ENCODE data around the gene SMARCA4.
A peak's percentile ranks its signal among the peaks of the same experiment; 100 is the strongest.

SMARCA4 gene

DNA sequence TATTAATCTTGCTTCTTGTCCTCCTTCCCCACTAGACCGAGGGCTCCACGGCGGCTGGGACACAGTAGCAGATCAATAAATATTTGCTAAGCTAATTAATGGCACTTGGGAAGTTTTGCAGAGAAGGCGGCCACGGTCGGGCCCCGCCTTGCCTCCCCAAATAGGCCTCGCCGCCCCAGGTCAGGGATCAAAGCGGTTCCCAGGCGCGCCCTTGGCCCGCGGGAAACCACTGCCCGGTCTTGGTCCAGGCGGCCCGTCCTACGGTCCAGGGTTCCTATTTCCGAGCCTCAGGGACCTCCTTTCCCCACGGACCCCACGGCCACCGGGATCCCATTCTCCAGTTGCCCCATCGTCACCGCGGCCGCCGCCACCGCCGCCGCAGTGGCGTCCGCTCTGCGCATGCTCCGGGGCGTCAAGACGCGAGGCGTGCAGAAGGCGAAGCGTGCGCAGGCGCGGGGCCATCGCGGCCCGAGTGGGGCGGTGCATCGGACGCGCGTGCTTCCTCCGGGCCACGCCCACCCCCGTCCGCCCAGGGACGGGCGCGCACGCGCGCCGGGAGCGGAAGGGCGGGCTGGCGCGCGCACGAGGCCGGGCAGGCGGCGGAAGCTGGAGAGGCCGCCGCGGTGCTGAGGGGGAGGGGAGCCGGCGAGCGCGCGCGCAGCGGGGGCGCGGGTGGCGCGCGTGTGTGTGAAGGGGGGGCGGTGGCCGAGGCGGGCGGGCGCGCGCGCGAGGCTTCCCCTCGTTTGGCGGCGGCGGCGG is at the start of gene SMARCA4:
Gene SMARCA4, plus strand, starts transcription at position 717 of the 759 bp plus-strand sequence. CDS start 23,122 bp downstream, outside the sequence.
- DNase-seq: peak in 55 of 56 donors; percentile 56 to 98 (median 91)

DNA sequence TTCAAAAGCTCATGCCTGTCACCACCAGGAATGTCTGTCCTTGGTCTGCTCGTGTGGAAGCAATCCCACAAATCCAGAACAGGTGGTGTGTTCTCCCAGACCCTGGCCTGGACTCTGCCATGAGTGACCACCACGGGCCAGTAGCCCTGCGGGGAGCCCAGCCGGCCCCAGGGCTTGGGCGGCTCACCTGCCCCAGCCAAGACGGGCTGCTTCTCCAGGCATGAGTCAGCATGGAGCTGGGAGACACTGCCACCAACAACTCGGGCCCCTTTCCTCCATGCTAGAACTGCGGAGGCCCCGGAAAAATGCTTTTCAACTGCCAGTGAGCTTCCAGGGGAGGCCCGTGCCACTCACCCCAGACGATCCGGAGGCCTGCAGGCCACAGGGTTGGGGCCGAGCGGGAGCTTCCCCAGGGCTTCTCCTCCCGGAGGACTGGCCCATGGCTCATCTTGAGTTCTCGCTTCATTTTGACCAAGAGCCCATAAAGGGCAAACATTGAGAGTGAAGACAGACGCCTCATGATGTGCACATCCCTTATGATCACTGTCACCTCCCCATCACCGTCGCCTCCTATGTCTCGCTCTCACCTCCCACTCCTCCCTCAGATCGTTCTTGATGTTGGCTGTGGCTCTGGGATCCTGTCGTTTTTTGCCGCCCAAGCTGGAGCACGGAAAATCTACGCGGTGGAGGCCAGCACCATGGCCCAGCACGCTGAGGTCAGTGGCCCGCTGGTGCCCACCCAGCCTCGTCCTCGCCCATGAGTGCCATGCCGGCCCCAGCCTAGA is 49.1 kb upstream of the SMARCA4 start:
- no peak for DNase-seq

DNA sequence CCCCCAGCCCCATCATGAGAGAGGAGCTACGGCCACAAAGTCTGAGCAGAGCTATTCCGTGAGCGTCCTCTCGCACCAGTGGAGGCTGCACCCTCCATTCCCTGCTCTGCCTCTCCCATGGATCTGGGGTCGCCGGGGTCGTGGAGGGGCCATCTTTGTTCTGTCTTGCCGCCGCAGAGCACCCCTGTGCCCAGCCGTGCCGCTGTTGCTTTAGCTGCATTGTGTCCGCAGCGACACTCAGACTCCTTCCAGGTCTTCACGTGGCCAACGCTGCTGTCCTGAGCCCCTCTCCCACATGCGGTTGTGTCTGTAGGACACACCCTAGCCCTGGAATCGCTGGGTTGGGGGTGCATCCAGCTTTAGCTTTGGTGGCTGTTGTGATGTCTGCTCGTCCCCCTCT is 48.2 kb upstream of the SMARCA4 start:
- no peak for DNase-seq

DNA sequence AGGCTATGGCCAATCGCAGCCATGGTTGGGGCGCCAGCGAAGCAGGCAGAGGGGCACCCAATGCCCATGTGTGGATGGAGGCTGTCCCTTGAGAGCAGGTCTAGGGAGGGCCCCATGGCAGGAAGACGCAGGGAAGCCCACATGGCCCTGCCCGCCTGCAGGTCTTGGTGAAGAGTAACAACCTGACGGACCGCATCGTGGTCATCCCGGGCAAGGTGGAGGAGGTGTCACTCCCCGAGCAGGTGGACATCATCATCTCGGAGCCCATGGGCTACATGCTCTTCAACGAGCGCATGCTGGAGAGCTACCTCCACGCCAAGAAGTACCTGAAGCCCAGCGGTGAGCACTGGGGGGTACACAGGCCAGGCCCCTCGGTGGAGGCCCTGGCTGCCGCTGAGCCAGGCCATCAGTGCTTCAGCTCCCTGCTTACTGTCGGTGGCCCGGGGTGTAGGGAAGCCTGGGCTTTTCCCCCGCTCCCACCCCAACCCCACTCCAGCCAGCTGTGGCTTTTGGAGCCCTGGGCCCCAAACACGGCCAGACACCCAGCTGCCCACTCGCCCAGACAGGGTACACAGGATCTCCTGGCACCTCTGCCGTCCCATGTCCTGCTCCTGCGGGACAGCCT is 47.0 kb upstream of the SMARCA4 start:
- DNase-seq: no peak

DNA sequence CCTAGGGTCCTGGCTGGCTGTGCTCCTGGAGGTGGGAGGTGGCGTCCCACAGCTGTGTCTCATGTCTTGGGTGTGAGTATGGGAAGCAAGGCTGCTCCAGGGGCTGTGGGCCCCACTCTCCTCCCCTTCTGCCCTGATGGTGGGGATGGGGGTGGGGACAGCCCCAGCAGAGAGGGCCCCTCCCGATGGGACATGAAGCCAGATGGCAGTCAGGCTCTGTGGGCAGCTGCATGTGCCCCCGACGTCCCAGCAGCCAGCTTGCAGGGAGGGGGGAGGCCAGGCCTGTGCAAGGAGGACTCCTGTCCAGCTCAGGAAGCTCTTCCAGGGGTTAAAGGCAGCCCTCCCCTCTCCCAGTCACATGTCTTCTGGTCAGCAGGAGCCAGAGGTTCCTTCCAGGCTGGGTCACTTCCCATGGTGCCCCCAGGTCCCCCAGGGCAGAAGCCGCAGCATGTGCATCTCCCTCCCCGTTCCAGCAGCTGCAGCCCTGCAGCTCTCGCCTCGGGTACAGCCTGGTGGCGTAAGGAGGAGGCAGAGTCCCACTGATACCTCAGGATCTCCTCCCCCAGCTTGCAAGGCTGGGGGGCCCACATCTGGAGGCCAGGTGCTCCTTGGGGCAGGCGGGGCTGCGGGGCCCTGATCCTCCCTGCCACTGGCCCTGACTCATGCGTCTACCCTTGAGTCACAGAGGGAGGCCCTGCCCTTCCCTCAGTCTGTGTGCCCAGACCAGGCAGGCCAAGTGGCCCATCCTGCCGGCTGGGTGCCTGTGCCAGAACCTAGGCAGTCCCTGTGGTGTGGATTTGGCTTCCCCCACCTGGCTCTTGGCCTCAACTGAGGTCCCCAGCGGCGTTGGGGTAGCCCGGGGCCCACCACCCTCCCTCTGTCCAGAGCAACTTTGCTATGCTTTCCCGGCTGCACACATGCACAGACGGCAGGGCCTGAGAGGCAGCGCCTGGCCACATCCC is 45.4 kb upstream of the SMARCA4 start:
- no peak for DNase-seq

- no peak for DNase-seq
Observed at GRCh38 chr19:10916602-10917001, 44.2 kb upstream of the SMARCA4 start.

DNA sequence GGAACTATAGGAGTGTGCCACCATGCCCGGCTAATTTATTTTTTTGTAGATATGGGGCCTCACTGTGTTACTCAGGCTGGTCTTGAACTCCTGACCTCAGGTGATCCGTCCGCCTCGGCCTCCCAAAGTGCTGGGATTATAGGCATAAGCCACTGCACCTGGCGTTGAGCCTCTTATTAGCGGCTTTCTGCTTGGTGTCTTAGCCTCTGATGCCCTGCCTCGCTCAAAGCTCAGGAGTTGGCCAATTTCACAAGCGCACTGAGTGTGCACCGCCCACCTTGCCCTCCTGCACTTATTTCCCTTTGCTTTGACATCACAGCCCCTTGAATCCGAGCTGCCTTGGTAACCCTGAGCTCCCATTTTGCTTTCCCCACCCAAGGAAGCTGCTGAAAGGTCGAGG is 42.5 kb upstream of the SMARCA4 start:
- no peak for DNase-seq

DNA sequence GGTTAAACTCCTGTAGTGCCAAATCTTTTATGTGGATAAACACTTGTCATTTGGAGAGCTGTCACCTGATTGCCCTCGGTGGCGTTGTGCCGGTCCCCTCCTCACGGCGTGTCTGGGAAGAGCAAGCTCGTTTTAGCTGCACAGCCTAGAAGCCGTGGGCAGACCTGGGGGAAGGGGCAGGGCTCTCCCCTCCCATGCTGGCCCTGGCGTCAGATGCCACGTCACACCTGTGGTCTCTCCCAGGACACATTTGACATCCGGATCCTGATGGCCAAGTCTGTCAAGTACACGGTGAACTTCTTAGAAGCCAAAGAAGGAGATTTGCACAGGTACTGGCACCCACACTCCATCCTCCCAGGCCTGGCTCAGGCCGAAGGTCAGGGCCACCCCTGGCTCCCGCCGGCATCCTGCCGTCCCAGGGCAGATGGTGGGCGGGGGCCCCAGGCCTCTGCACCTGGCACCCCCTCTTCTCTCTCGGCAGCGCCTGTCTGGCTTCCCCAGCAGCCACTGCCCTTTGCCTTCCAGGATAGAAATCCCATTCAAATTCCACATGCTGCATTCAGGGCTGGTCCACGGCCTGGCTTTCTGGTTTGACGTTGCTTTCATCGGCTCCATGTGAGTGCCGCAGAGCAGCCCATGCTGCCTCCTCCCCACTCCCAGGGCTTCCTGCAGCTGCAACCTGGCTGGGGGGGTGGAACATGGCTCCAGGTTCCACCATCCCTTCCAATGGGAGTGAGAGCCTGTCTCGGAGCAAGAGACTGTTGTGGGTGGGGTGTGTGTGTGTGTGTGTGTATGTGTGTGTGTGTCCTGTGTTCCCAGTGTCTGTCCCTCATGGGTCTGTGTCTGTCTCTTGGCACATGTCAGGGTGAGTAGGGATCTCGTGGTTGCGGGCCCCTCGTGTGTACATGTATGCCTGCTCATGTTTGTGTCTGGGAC is 41.2 kb upstream of the SMARCA4 start:
- DNase-seq: peak in 7 of 56 donors; percentile 12 to 42 (median 23)

- no peak for DNase-seq
Observed at GRCh38 chr19:10920288-10920655, 40.6 kb upstream of the SMARCA4 start.

- DNase-seq: no peak
Observed at GRCh38 chr19:10920781-10921180, 40.0 kb upstream of the SMARCA4 start.

- DNase-seq: peak in 14 of 56 donors; percentile 1 to 69 (median 16)
Observed at GRCh38 chr19:10921199-10921909, 39.5 kb upstream of the SMARCA4 start.

DNA sequence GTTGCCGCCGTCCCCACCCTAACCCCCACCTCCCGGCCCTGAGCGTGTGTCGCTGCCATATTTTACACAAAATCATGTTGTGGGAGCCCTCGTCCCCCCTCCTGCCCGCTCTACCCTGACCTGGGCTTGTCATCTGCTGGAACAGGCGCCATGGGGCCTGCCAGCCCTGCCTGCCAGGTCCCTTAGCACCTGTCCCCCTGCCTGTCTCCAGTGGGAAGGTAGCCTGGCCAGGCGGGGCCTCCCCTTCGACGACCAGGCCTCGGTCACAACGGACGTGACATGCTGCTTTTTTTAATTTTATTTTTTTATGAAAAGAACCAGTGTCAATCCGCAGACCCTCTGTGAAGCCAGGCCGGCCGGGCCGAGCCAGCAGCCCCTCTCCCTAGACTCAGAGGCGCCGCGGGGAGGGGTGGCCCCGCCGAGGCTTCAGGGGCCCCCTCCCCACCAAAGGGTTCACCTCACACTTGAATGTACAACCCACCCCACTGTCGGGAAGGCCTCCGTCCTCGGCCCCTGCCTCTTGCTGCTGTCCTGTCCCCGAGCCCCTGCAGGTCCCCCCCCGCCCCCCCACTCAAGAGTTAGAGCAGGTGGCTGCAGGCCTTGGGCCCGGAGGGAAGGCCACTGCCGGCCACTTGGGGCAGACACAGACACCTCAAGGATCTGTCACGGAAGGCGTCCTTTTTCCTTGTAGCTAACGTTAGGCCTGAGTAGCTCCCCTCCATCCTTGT is 38.8 kb upstream of the SMARCA4 start:
- DNase-seq: no peak

DNA sequence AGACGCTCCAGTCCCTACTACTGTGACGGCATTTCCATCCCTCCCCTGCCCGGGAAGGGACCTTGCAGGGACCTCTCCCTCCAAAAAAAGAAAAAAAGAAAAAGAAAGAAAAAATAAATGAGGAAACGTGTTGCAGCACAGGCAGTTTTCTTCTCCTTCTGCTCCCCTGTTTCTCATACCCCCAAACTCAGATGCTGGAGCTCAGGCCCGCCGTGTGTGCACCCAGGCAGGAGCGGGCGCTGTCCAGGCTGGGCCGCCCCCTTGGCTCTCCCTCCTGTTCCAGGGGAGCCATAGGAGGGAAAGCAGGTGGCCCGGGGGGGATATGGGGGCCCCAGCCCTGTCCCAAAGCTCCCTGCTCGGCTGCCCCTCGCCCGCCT is 38.2 kb upstream of the SMARCA4 start:
- no peak for DNase-seq

- no peak for DNase-seq
Observed at GRCh38 chr19:10923260-10924112, 37.3 kb upstream of the SMARCA4 start.

GRCh38 chr19:10924597-10924996 is 36.2 kb upstream of the SMARCA4 start:
- no peak for DNase-seq

DNA sequence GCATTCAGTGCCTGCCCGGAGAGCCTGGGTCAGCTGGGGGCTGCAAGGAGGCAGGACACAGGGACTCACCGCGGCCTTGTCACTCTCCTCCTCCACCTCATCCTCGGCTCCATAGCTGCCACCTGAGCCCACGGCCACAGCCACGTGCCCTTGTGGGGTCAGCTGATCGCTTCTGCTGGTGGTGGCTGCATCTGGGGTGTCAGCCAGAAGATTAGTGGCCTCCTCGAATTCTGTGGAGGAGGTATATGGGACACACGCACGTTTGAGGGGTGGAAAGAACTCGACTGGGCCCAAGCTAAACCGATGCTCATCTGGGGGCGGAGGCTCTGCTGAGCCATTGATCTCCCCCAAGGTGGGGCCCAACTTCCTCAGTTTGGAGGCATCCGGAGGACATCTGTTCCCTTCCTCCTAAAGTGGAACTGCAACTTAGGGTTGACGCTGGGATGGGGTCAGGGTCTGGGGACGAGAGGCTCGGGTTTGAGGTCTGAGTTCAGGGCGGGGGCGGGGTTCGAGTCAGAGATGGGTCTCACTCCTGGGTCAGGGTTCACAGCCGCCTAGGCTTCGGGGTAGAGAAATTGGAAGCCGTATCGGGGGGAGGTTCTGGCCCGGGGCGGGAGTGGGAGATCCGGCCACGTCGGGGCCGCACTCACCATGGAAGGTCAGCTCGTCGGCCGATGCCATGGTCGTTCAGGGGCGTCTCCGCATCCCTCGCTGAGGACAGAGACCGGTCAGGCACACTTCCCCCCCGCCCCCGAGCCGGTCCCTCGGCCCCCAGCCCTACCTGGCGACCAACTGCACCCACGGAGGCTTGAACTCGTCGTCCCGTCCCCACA is 32.9 kb upstream of the SMARCA4 start:
- no peak for DNase-seq

Data from nucleus accumbens (tissue), 56 donors.